ENCODE data around the gene ATG7. TPM values are rescaled to one million over a fixed set of nuclear protein-coding genes. Genes with fewer than 3 reads are reported as not detected.

ATG7 gene
- polyA plus RNA-seq, 1 donor (not counting 4 experiments of a cell fraction or from before 2014, with no cell fraction given), result 27.9 TPM

DNA sequence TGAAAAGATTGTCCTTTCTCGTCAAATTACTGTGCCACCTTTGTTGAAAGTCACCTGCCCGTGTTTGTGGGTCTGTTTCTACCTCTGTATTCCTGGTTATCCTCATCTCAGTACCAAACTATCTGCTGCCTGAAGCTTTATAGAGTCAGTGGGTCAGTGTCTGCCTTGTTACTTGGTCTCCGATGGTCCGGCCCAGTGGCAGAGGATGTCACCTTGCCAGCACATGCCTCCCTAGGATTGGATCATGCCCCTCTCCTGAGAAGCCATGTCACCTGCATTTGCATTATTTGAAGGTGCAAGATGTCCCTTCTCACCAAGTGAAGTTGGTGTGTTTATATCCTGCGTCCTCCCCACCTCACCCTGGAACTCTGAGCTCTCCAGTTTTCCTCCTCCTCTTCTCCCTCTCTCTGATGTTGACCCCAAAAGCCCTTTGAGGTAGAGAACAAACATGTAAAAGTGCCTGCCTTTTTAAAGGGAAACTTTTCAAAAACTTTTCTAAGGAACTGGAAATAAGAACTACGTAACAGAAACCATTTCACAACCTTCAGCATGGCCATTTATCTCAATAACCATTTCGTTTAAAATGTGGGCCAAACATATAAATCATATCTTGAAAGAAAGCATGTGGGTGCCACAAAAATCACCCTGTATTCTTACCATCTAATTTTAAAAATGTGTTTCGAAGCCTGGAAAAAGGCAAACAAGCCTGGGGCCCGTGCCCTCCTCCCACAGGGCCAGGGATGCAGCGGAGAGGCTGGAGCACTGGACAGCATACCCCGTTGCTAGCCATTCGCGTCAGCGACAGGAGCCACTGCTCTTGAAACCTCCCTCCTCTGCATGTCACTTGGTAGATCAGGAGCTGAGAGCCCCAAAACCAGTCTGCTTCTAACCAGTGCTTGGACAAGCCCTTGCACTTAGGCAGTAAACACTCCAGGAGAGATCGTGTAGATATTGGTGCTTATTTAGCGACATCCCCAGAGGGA lies 269.4 kb downstream of the ATG7 start:
- no peaks in the 10 kb centered on the region for H4K20me1 ChIP-seq (ENCODE audit: control insufficient read depth, extremely low read depth, insufficient read depth, low read length)
- no peaks in the 10 kb centered on the region for H3K9me3 ChIP-seq (ENCODE audit: control insufficient read depth, low read depth, low read length)
- dilution Hi-C loops (cut with MboI; ENCODE audit: extremely low pct_ligation_motif_present, low sequenced_read_pairs), result no loop called here
- no peak overlapping the region for H3K27ac ChIP-seq (ENCODE audit: control insufficient read depth, insufficient read depth, low read length)
- FAIRE-seq (no peak), DNase-seq (ENCODE audit: low read depth, low spot score) (no peak)
- no peaks in the 10 kb centered on the region for H3K4me1 ChIP-seq (ENCODE audit: control insufficient read depth, extremely low read depth, insufficient read depth, low read length)
- no peaks in the 10 kb centered on the region for H3K27me3 ChIP-seq (ENCODE audit: control insufficient read depth, extremely low read depth, insufficient read depth, low read length)
- H3K9me1 ChIP-seq (ENCODE audit: control insufficient read depth, extremely low read depth, insufficient read depth, low read length), result no peaks in the 10 kb centered on the region
- TF ChIP-seq EZH2 (IDR thresholded peaks at IDR 0.05; ENCODE audit: low read length), result no peak
- TF ChIP-seq, protein P1, sequence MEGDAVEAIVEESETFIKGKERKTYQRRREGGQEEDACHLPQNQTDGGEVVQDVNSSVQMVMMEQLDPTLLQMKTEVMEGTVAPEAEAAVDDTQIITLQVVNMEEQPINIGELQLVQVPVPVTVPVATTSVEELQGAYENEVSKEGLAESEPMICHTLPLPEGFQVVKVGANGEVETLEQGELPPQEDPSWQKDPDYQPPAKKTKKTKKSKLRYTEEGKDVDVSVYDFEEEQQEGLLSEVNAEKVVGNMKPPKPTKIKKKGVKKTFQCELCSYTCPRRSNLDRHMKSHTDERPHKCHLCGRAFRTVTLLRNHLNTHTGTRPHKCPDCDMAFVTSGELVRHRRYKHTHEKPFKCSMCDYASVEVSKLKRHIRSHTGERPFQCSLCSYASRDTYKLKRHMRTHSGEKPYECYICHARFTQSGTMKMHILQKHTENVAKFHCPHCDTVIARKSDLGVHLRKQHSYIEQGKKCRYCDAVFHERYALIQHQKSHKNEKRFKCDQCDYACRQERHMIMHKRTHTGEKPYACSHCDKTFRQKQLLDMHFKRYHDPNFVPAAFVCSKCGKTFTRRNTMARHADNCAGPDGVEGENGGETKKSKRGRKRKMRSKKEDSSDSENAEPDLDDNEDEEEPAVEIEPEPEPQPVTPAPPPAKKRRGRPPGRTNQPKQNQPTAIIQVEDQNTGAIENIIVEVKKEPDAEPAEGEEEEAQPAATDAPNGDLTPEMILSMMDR (optimal IDR thresholded peaks at IDR 0.05 in 1 of 3, IDR thresholded peaks at IDR 0.05 in 1 of 3, conservative IDR thresholded peaks at IDR 0.05 in 1 of 3; ENCODE audit: extremely low read depth in 1 of 3, insufficient read depth in 2 of 3, low read length in 3 of 3), result no peak
- no peaks in the 10 kb centered on the region for H3K79me2 ChIP-seq (ENCODE audit: control insufficient read depth, insufficient read depth, low read length)
- no peak overlapping the region for H3K4me3 ChIP-seq (ENCODE audit: control insufficient read depth in 2 of 3, extremely low read depth in 1 of 3, insufficient read depth in 2 of 3, low read depth in 1 of 3, low read length in 3 of 3)
- H2AFZ ChIP-seq (ENCODE audit: control insufficient read depth, low read length), result no peak overlapping the region
- no peaks in the 10 kb centered on the region for H3K36me3 ChIP-seq (ENCODE audit: control insufficient read depth in 2 of 2, extremely low read depth in 1 of 2, insufficient read depth in 2 of 2, low read length in 2 of 2)
- no peak overlapping the region for H3K4me2 ChIP-seq (ENCODE audit: control insufficient read depth, extremely low read depth, insufficient read depth, low read depth, low read length)
- no peak overlapping the region for H3K9ac ChIP-seq (ENCODE audit: control insufficient read depth, extremely low read depth, insufficient read depth, low read length)

DNA sequence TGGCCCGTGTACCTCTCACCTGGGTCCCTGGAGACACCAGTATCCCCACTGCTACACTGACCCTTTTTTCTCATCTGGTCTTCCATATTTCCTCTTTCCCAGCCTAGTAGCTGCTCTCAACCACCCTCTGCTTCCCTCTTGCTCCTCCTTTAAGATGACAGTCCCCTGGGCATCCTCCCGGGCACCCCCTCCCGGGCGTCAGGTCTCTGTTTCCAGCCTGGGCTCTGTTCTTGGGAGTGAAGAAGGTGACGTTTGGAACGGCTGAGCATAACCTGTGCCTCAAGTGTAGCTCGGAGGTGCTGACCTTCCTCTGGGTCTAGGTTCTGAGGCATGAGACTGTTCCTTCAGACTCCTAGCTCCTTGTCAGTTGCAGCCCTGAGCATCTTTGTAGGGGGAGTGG lies 270.4 kb downstream of the ATG7 start:
- DNase-seq (ENCODE audit: low read depth, low spot score), result no peak
- Histone ChIP-seq H3K27ac (ENCODE audit: control insufficient read depth, insufficient read depth, low read length) (no peak overlapping the region), H3K36me3 (ENCODE audit: control insufficient read depth in 2 of 2, extremely low read depth in 1 of 2, insufficient read depth in 2 of 2, low read length in 2 of 2) (no peaks in the 10 kb centered on the region)

More for the DNA sequence above, 270.4 kb downstream of the ATG7 start:
- H3K79me2 ChIP-seq (ENCODE audit: control insufficient read depth, insufficient read depth, low read length), result no peaks in the 10 kb centered on the region
- TF ChIP-seq, protein P1 (optimal IDR thresholded peaks at IDR 0.05 in 1 of 3, IDR thresholded peaks at IDR 0.05 in 1 of 3, conservative IDR thresholded peaks at IDR 0.05 in 1 of 3; ENCODE audit: extremely low read depth in 1 of 3, insufficient read depth in 2 of 3, low read length in 3 of 3), result no peak
- no peak for TF ChIP-seq EZH2 (IDR thresholded peaks at IDR 0.05; ENCODE audit: low read length)
- H3K9me3 ChIP-seq (ENCODE audit: control insufficient read depth, low read depth, low read length), result no peaks in the 10 kb centered on the region
- FAIRE-seq, result no peak
- no peaks in the 10 kb centered on the region for H4K20me1 ChIP-seq (ENCODE audit: control insufficient read depth, extremely low read depth, insufficient read depth, low read length)
- H3K4me3 ChIP-seq (ENCODE audit: control insufficient read depth in 2 of 3, extremely low read depth in 1 of 3, insufficient read depth in 2 of 3, low read depth in 1 of 3, low read length in 3 of 3), result no peak overlapping the region
- H3K4me2 ChIP-seq (ENCODE audit: control insufficient read depth, extremely low read depth, insufficient read depth, low read depth, low read length), result no peak overlapping the region
- dilution Hi-C loops (cut with MboI; ENCODE audit: extremely low pct_ligation_motif_present, low sequenced_read_pairs), result no loop called here
- H2AFZ ChIP-seq (ENCODE audit: control insufficient read depth, low read length), result no peak overlapping the region
- H3K9me1 ChIP-seq (ENCODE audit: control insufficient read depth, extremely low read depth, insufficient read depth, low read length), result no peaks in the 10 kb centered on the region
- no peak overlapping the region for H3K9ac ChIP-seq (ENCODE audit: control insufficient read depth, extremely low read depth, insufficient read depth, low read length)
- no peaks in the 10 kb centered on the region for H3K27me3 ChIP-seq (ENCODE audit: control insufficient read depth, extremely low read depth, insufficient read depth, low read length)
- H3K4me1 ChIP-seq (ENCODE audit: control insufficient read depth, extremely low read depth, insufficient read depth, low read length), result no peaks in the 10 kb centered on the region

All from keratinocyte (primary cell).